Stimulated activated CD8-positive, alpha-beta memory T cell treated with anti-CD3 and anti-CD28 coated beads, Interleukin-15, amount 100 ng/mL, for 48 hours (primary cell): ENCODE results near the gene GLS.
A peak's percentile ranks its signal among the peaks of the same experiment; 100 is the strongest.
"Not testable (repeated sequence)": the region's sequence is repeated elsewhere in the genome, so short reads cannot be mapped to it uniquely, and the experiment has no call there.

Experiments
- DNase-seq, 2 donors: peaks; one replicate each; pipeline ENCODE4 v3.0.0-alpha.2; 2020; ENCODE audit warnings: low read depth in 2 of 2

GLS gene

GRCh38 chr2:190880378-190881083 is at the start of gene GLS:
Gene GLS, plus strand, starts transcription at chr2:190880821. Its CDS starts 264 bp downstream, at chr2:190881085.
- peak; percentile 89 to 93 for DNase-seq

- no peak for DNase-seq
These were observed 48.7 kb upstream of the GLS start for GRCh38 chr2:190831941-190832340.

GRCh38 chr2:190834890-190835208 is 45.8 kb upstream of the GLS start:
- DNase-seq: no peak

- DNase-seq: no peak
These were observed 45.2 kb upstream of the GLS start for GRCh38 chr2:190835303-190835930.

- no peak for DNase-seq
These were observed 43.9 kb upstream of the GLS start for GRCh38 chr2:190836767-190837166.

GRCh38 chr2:190837420-190837819 is 43.2 kb upstream of the GLS start:
- DNase-seq: no peak

GRCh38 chr2:190837952-190838361 is 42.7 kb upstream of the GLS start:
- no peak for DNase-seq

- DNase-seq: peak in 1 of 2 donors; percentile 21
These were observed 42.1 kb upstream of the GLS start for GRCh38 chr2:190838492-190838910.

- DNase-seq: no peak
These were observed 40.0 kb upstream of the GLS start for GRCh38 chr2:190840569-190841172.

- no peak for DNase-seq
These were observed 38.7 kb upstream of the GLS start for GRCh38 chr2:190841707-190842505.

- DNase-seq: no peak
These were observed 38.0 kb upstream of the GLS start for GRCh38 chr2:190842606-190843104.

GRCh38 chr2:190843890-190844699 is 36.5 kb upstream of the GLS start:
- peak; percentile 43 to 51 for DNase-seq

GRCh38 chr2:190844700-190845401 is 35.8 kb upstream of the GLS start:
- DNase-seq: no peak

GRCh38 chr2:190846746-190847145 is 33.9 kb upstream of the GLS start:
- peak in 1 of 2 donors; percentile 17 for DNase-seq

- no peak for DNase-seq
These were observed 33.0 kb upstream of the GLS start for GRCh38 chr2:190847504-190848081.

GRCh38 chr2:190849774-190850173 is 30.8 kb upstream of the GLS start:
- no peak for DNase-seq

GRCh38 chr2:190853022-190853421 is 27.6 kb upstream of the GLS start:
- not testable (repeated sequence) for DNase-seq

- no peak for DNase-seq
These were observed 26.9 kb upstream of the GLS start for GRCh38 chr2:190853531-190854383.

GRCh38 chr2:190854726-190855125 is 25.9 kb upstream of the GLS start:
- no peak for DNase-seq
